G401 (cell line): ENCODE measurements around the gene SLC6A9. TPM values are rescaled to one million over a fixed set of nuclear protein-coding genes. Genes with fewer than 3 reads are reported as not detected.

ENCODE experiments used
- total RNA-seq: library from RNA; depleted of rRNA; stranded (reverse); fragments of >200 nt; shearing (Covaris generic); gene quantifications from 2 replicates; pipeline ENCODE4 v1.2.3, GENCODE V29; 2014; rRNA removed

Gene SLC6A9
- total RNA-seq, 1 experiment from 2014 or later, result 1.7 TPM

Other genes with a start within 250 kb of the SLC6A9 start
- not detected in 2 replicates for gene ARTN, start 97.7 kb downstream of the SLC6A9 start, total RNA-seq
- 15.9 and 22.6 TPM in 2 replicates for gene IPO13, start 84.5 kb downstream of the SLC6A9 start, total RNA-seq
- gene DPH2, start 61.5 kb downstream of the SLC6A9 start, total RNA-seq, result 43.0 and 47.6 TPM in 2 replicates
- gene ATP6V0B, start 56.5 kb downstream of the SLC6A9 start, total RNA-seq, result 133 and 183 TPM in 2 replicates
- gene B4GALT2, start 52.3 kb downstream of the SLC6A9 start, total RNA-seq, result 38.9 and 56.4 TPM in 2 replicates
- gene CCDC24, start 39.9 kb downstream of the SLC6A9 start, total RNA-seq, result 2.2 and 8.1 TPM in 2 replicates
- not detected in 2 replicates for gene KLF17, start 87.4 kb upstream of the SLC6A9 start, total RNA-seq
- gene KLF18, start 110.2 kb upstream of the SLC6A9 start, total RNA-seq, result not detected in 2 replicates
- 39.5 and 43.0 TPM in 2 replicates for gene DMAP1, start 182.0 kb upstream of the SLC6A9 start, total RNA-seq